Measurements from ENCODE around the gene PCIF1.
"Not testable (repeated sequence)": the region's sequence is repeated elsewhere in the genome, so short reads cannot be mapped to it uniquely, and the experiment has no call there.

Gene PCIF1

DNA sequence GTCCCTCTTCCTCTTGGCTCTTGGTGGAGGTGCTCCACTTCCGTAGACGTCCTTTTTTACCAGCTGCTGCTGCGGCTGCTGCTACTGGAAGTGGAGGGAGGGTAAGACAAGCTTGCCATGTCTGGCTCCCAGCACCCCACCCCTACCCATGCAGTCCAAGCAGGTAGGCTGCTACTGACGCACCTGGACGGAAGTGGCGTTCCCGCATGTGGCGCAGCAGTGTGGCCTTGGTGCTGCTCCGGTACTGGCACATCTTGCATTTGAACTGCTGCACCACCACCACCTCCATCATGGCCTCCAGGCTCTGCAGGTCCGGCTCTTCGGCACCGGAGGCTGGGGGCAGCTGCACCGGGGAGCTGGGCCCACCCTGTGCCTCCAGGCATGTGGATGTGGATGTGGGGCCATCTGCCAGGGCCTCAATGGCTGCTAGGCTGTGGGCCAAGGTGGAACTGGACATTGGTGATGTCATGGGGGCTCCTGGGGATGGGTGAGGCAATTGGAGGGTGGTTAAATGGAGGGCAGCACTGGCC, 33.1 kb downstream of the PCIF1 start:
- no peak for DNase-seq (ENCODE audit: low spot score)

DNA sequence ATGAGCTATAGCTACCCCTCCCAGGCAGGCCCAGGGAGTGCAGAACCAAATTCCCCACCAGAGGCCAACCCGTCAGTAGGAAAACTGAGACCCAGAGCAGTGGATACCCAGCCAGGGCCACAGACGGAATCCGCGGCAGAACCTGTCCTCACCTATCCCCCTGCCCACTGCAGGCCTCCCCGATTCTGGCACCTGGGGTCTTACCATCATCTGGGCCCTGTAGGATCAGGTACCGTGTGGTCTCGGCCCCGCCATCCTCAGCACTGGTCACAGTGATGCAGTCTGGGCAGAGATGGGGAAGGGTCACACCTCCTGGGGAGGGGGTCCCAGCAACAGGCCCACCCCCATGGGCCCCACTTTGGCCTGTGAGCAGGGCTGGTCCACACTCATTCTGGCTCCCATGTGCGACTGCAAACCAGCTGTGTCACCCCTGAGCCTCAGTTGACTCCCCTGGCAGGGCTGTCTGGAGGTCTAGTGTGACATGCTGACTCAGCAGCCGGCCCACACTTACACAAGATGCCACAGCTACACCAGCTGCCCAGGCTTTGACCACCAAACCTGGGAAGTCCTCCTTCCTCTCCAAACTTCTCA, 33.7 kb downstream of the PCIF1 start:
- DNase-seq (ENCODE audit: low spot score), result no peak

DNA sequence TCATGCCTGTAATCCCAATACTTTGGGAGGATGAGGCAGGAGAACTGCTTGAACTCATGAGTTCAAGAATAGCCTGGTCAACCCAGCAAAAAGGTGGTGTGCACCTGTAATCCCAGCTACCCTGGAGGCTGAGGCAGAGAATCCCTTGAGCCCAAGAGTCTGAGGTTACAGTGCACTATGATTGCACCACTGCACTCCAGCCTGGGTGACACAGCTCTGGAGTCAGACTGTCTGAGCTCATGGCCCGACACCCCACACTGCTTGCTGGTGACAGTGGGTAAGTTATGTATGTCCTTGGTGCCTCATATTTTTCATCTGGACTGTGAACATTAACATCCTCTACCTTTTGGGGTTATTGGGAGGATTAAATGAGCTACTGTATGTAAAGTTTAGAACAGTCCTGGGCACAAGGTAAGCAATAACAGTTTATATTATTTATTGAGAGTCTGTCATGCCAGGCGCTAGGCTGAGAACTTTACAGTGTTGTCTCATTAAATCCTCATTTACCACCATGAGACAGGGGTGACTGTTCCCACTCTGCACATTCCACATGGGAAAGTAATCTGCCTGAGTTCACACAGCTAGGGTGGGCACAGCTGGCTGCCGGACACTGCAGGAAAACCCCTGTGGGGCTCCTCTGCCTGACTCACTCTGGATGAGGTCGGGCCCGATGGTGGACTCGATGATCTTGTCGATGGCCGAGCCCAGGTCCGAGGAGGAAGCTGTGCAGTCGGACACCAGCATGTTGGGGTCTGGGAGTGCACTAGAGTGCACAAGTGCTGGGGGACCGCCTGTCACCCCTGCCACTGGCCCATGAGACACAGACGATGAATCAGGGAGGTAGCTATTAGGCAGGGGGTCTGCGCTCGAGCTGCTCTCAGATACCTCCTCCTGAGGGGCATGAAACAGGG, 34.6 kb downstream of the PCIF1 start:
- no peak for DNase-seq (ENCODE audit: low spot score)

DNA sequence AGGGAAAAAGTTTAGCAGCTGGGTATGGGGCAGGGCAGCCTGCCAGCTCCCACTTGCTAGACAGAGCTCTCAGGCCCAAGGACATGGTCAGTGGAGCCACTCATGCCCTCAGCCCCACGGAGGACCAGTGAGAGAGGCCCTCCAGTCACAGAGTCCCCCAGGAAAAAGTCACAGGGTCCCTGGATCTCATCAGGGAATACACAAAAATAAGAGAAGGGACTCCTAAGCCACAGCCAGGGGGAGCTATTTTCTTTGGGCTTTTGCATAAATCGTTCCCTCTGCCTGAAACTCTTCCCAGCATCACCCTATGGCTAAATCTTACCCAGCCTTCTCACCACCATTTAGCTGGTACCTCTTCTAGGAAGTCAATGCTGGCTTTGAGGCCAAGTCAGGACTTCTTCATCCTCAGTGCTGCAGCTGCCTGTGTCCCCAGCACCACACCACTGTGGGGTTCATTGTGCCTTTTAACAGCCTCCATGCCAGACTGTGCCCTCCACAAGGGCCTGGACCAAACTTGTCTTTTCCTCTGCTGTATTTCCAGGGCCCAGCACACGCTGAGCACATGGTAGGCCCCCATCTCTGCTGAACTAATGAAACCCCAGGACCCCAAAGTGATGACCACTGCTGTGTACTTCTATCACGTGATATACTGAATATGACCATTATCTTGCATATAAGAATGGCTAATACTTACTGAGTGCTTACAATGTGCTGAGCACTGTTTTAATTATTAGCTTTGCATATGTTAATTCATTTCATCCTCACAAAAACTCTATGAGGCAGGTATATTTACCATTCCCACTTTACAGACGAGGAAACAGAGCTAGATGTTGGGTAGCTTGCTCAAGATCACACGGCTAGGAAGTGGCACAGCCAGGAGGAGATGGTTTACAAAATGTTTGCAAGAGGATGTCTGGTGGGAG, 35.5 kb downstream of the PCIF1 start:
- peak; percentile 84 for DNase-seq (ENCODE audit: low spot score)

DNA sequence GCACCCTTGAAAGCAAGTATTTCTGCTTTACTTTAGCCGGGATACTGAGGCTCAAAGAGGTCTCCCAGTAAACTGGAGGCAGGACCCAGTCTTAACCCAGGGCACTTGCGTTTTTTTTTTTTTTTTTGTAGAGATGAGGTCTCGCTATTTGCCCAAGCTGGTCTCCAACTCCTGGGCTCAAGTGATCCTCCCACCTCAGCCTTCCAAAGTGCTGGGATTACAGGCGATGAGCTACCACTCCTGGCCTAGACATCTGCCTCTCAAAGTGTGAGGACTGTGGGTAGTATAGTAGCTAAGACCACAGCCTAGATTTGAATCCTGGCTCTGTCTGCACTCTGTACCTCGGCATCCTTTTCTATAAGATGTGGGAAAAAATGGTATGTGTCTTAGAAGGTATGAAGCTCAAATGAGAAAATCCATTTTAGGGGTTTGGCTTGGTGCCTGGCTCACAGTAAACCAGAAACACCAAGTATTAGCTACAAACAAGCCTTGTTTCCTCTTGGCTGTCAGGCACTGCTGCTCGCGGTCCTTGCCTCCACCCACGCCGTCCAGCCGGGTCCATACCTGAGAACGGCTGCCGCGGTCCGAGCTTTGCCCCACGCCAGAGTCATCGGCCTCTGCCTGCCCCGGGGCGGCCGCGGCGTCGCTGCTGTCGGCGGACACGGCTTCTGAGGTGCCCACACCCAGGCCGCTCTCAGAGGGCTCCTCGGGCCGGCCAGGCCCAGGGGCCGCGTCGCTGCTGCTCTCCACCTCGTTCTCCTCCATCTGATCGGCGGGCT, 36.4 kb downstream of the PCIF1 start:
- peak; percentile 43 for DNase-seq (ENCODE audit: low spot score)

DNA sequence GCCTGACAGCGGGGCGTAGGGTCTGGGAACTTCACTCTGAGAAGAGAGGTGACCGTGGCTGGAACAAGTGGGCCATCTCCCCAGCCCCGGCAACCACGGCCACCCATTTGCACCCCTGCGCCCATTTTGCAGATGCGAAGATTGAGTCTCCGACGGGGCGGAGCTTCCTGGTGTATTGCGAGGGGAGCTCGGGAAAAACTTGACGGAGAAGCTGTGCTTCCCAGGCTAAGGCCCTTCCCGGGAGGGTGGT, 36.9 kb downstream of the PCIF1 start:
- DNase-seq (ENCODE audit: low spot score), result no peak

DNA sequence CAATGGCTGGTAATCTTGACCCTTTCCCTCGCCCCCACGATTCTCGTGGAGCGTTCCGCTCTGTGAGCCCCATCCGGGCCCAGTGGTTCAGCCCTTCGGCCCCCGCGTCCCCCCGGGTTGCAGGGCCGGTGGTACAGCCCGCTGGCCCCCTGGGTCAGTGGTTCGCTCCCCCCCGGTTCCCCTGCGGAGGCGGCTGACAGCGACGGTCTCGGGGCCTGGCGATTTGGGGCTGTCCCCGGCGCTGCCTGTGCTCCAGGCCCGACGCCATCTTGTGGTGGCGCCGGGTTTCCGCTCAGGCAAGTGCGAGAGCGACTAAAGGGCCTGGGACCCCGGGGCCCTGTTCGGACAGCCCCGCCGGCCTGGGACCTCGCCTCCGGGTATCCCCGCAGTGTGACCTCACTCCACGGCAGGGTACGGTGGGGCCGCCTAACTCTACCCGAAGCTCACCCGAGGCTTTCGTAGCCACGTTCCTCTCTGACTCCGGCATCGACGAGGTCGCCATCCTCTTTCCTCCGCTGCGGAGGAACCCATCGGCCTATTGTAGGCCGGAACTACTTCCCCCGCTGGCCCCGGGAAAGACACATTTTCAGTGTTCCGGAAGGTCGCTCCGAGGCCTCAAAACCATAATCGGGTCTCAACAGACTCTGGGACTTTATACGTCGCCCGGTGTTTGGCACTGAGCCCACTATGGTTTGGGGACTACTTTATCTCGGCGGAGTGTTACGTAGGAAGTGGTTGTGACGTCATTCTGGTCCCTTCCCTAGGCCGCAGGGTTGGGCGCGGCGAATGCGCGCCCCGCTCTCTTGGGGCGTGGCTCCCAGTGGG, 37.4 kb downstream of the PCIF1 start, which contains the start of gene ZNF335:
Gene ZNF335, minus strand, starts transcription at position 529 of the 825 bp plus-strand sequence. CDS start 793 bp downstream, outside the sequence.
- peak; percentile 96 for DNase-seq (ENCODE audit: low spot score)

DNA sequence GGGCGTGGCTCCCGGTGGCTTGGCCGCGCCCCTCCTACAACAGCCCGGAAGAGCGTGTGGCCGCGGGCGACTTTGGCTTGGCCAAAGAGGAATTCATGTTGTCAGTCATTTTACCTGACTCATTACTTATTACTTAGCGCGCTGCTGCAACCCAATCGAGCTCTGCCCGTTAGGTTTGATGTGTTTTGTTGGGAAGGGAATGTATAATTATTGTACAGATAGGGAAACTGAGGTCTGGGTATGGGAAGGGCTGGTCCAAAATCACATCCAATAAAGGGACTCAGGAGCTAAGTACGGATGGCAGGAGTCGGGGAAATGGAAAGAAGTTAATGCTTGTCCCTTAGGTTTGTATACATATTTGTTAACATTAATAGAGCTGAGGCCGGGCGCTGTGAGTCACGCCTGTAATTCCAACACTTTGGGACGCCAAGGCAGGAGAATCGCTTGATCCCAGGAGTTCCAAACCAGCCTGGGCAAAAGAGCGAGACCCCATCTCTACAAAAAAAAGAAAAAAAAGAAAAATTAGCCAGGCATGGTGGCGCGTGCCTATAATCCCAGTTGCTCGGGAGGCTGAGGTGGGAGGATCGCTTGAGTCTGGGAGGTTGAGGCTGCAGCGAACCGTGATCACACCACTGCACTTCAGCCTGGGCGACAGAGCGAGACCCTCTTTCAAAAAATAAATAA, 38.2 kb downstream of the PCIF1 start:
- no peak for DNase-seq (ENCODE audit: low spot score)

DNA sequence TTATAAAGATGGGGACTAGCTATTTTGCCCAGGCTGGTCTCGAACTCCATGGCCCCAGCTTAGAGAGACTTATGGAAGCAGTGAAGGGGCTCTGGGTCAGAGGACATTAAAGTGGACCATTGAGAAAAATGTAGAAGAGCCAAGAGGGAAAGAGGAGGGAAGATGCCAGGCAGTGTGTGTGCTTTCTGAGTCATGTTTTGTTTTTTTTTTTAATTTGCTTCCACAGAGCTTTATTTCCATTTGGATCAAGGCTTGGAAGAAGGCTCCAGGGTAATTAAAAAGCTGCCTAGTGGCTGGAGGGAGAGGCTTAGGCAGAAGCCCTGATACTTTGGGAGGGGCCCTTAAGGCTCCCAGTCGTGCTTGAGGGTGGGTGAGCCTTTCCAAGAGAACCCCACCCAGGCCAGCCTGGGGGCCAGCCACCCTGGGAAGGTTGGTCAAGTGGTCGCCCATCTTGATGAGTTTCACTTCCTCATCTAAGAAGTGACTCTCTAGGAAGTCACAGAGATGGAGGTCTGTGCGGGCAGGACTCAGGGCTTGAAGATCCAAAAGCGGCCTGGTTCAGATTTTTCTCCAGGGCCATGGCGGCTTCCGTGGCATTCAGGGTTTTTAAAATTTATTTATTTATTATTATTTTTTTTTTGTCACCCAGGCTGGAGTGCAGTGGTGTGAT, 40.5 kb downstream of the PCIF1 start:
- no peak for DNase-seq (ENCODE audit: low spot score)

DNA sequence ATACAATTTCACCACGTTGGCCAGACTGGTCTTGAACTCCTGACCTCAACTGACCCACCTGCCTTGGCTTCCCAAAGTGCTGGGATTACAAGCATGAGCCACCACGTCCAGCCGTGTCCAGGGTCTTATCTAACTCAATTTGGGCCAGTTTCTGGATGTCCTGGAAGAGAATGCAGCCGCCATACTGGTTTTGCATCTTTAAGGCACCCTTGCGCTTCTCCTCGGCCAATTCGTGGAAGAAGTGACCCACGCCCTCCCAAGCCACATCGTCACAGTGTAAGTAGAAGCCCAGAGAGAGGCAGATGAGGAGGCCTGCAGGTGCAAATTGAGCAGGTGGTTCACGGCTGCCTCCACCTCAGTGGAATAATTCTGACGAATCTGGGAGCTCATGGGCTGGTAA, 41.2 kb downstream of the PCIF1 start:
- DNase-seq (ENCODE audit: low spot score), result no peak

DNA sequence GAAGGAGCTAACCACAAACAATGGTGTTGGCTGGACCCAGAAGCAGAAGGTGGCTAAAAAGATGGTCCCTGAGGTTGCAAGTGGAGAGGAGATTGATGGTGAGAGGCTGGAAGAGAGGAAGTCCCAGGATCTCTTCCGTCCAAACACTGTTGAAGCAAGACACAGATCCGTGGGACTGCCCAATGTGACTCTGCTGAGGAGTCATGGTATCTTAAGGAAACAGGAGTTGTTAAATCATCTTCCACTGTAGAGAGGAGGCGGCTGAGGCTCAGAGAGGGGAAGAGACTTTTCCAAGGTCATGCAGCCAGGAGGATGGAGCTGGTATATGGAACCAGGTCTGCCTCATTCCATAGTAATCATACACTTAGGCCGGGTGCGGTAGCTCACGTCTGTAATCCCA, 41.6 kb downstream of the PCIF1 start:
- no peak for DNase-seq (ENCODE audit: low spot score)

DNA sequence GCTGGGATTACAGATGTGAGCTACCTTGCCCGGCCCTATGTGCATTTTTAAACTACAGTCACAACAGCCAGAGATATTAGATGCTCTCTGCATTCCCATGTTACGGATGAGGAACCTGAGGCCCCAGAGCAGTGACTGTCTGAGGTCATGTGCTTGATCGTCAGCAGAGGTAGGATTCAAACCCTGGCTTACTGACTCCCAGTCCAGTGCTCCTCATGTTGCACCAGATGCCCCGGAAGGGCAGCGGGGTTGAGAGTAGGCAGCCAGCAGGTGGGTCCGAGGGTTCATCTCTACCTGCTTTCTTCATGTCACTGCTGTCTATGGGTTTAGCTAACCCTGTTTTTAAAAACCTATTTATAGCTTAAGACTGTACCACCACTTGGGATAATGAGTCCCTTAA, 46.8 kb downstream of the PCIF1 start:
- no peak for DNase-seq (ENCODE audit: low spot score)

DNA sequence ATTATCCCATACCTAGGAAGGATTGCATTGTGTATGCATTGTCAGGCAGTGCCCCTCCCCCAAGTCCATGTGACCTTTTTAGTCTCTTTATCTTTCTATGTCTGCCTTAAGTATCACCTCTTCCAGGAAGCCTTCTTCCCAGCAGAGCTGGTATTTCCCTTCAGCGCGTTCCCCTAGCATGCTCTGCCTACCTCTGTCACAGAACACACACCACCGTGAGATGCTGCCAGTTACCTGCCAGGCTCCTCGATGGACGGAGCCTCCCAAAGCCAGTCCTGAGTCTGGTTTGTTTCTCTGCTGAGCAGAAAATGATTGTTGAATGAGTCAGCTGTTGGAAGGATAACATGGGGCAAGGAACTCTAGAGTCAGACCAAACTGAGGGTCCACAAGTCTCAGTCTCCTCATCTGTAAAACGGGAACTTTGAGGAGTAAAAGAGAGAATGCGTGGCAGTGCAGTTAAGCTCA, 48.8 kb downstream of the PCIF1 start:
- no peak for DNase-seq (ENCODE audit: low spot score)

DNA sequence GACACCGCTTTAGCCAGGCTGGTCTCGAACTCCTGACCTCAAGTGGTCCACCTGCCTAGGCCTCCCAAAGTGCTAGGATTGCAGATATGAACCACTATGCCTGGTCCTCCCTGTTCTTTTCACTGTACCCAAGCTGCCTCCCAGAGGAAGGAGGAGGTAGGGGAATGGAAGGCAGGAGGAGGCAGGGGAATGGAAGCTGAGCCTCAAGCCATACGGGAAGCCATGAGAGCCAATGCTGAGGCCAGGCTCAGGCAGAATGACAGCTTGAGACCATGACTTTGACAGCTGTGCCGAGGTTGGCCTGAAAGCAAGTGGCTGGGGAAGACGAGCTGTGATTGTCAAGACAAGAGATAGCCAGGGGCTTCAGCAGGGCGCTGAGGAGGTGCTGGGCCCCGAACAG, 51.1 kb downstream of the PCIF1 start:
- peak; percentile 48 for DNase-seq (ENCODE audit: low spot score)

DNA sequence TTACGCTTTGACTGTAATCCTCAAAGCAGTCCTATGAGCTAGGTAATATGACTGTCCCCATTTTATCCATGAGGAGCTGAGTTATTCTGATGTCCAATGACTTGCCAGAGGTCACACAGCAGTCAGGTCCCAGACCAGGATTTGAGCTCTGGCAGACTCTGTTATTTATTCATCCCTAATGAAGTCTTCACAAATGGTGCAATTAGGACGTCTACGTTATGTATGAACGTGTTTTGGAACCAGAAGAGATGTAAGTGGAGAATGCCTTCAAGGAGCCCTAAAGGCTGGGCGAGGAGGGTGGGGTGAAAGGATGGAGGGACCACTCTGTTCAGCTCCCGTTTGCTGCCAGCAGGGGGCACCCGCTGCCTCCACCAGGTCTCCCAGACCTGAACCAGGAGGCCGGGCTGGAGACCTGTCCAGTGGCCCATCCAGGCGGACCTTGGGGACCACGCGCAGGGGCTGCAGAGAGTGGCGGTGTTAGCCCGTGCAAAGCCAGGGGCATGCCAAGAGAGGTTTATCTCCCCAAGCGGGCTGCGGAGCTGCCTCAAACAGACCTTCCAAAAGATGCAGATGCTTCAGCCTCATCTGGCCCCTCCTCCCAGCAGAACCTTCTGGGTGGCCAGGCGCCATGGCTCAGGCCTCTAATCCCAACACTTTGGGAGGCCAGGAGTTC, 52.8 kb downstream of the PCIF1 start:
- DNase-seq (ENCODE audit: low spot score), result peak; percentile 79

DNA sequence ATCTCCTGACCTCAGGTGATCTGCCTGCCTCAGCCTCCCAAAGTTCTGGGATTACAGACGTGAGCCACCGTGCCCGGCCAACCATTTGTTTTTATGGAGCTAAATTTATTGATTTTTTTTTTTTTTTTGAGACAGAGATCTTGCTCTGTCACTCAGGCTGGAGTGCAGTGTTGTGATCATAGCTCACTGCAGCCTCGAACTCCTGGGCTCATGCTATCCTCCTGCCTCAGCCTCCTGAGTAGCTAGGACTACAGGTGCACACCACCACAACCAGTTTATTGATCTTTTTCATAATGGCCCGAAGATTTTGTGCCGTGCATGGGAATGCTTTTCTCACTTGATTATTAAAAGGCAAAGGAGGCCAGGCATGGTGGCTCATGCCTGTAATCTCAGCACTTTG, 54.3 kb downstream of the PCIF1 start:
- not testable (repeated sequence) for DNase-seq (ENCODE audit: low spot score)

DNA sequence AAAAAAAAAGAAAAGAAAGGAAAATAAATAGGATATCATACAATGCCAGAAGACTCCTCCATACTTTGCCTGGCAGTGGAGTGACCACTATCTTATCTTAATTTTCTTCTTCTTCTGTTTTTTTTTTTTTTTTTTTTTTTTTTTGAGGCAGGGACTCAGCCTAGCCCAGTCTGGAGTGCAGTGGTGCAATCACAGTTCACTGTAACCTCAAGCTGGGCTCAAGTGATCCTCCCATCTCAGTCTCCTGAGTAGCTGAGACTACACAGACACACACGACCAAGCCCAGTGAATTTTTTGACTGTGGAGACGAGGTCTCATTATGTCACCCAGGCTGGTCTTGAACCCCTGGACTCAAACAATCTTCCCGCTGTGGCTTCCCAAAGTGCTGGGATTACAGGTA, 57.1 kb downstream of the PCIF1 start:
- no peak for DNase-seq (ENCODE audit: low spot score)

DNA sequence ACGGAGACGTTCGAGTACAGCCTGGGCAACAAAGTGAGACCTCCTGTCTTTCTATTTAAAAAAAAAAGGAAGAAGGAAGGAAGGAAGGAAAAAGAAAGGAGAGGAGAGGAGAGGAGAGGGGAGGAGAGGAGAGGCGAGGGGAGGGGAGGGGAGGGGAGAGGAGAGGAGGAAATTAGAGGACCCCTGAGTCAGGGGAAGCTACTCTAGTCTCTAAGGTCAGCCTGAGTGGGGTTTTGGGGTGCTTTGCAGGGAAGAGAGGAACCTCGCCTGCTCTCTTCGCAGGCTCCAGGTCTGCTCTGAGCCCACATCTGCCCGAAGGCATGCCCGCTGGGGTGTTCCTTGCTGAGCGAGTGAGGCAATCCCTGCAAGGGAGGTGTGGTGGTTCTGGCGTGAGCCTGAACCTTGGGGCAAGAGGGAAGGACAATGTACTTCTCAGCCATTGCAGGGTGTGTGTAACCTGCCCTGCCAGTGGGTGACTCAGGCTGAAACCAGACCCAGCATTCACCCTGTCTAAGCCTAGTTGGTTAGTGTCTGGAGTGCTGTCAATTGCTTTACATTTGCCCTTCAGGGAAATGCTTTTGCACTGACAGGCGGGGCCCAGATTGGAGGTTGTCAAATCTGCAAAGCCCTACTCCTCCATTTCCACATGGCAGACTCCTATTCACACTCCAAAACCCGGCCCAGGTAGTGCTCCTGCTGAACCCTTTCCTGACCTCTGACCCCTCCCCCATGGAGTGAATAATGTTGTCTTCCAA, 58.9 kb downstream of the PCIF1 start:
- no peak for DNase-seq (ENCODE audit: low spot score)
